H9 (cell line): ENCODE data around the gene STMN1. TPM values are rescaled to one million over a fixed set of nuclear protein-coding genes. Genes with fewer than 3 reads are reported as not detected.

Experiments
- DNase-seq: peaks from one replicate; pipeline ENCODE4 v3.0.0-alpha.2; 2017
- H2AFZ ChIP-seq: one replicate; pipeline ENCODE4 v1.6.1; 2013; ENCODE audit warnings: mild to moderate bottlenecking, low read length, control low read depth, moderate library complexity
- H2AK5ac ChIP-seq: 2 replicates; pipeline ENCODE4 v1.6.1; 2013; ENCODE audit warnings: low read length, control low read depth, mixed read lengths; ENCODE audit not compliant: insufficient read length
- H2BK120ac ChIP-seq: one replicate; pipeline ENCODE4 v1.6.1; 2013; ENCODE audit warnings: low read depth, mild to moderate bottlenecking, low read length, control low read depth, inconsistent platforms; ENCODE audit not compliant: poor library complexity, severe bottlenecking
- H2BK12ac ChIP-seq: 2 replicates; pipeline ENCODE4 v1.6.1; 2013; ENCODE audit warnings: low read length, control low read depth, mixed read lengths, low read depth; ENCODE audit not compliant: insufficient read length
- H2BK15ac ChIP-seq: 2 replicates; pipeline ENCODE4 v1.6.1; 2013; ENCODE audit warnings: low read depth, low read length, control low read depth
- H2BK20ac ChIP-seq: one replicate; pipeline ENCODE4 v1.6.1; 2013; ENCODE audit warnings: low read depth, mild to moderate bottlenecking, low read length, control low read depth, inconsistent platforms; ENCODE audit not compliant: poor library complexity, severe bottlenecking
- H2BK5ac ChIP-seq: 2 replicates; pipeline ENCODE4 v1.6.1; 2013; ENCODE audit warnings: low read length, control low read depth, mixed read lengths; ENCODE audit not compliant: insufficient read length
- H3K14ac ChIP-seq: 2 replicates; pipeline ENCODE4 v1.6.1; 2013; ENCODE audit warnings: low read length, control low read depth; ENCODE audit not compliant: insufficient read depth
- H3K18ac ChIP-seq: 2 replicates; pipeline ENCODE4 v1.6.1; 2013; ENCODE audit warnings: low read depth, mild to moderate bottlenecking, mixed read lengths, low read length, control low read depth; ENCODE audit not compliant: insufficient read length
- H3K23ac ChIP-seq: 2 replicates; pipeline ENCODE4 v1.6.1; 2013; ENCODE audit warnings: low read length, control low read depth, mixed read lengths, low read depth; ENCODE audit not compliant: insufficient read length
- H3K23me2 ChIP-seq: 2 replicates; pipeline ENCODE4 v1.6.1; 2013; ENCODE audit warnings: low read depth, mild to moderate bottlenecking, mixed read lengths, low read length, control low read depth; ENCODE audit not compliant: insufficient read length, poor library complexity, severe bottlenecking
- H3K27ac ChIP-seq: 2 replicates; pipeline ENCODE4 v1.5.1; 2013; ENCODE audit warnings: low read length, control low read depth, mixed read lengths, low read depth; ENCODE audit not compliant: insufficient read length
- H3K27me3 ChIP-seq: 2 replicates; pipeline ENCODE4 v1.6.1; 2013; ENCODE audit warnings: low read length, control low read depth, inconsistent platforms; ENCODE audit not compliant: insufficient read depth
- H3K4ac ChIP-seq: 2 replicates; pipeline ENCODE4 v1.6.1; 2013; ENCODE audit warnings: low read depth, mild to moderate bottlenecking, control low read depth, inconsistent platforms, low read length, moderate library complexity
- H3K4me1 ChIP-seq: 2 replicates; pipeline ENCODE4 v1.6.1; 2013; ENCODE audit warnings: low read length, control low read depth, inconsistent platforms; ENCODE audit not compliant: insufficient read depth
- H3K4me2 ChIP-seq: 2 replicates; pipeline ENCODE4 v1.6.1; 2013; ENCODE audit warnings: low read length, control low read depth, mixed read lengths; ENCODE audit not compliant: insufficient read length, insufficient read depth
- H3K56ac ChIP-seq: 2 replicates; pipeline ENCODE4 v1.6.1; 2013; ENCODE audit warnings: low read depth, mild to moderate bottlenecking, mixed read lengths, low read length, control low read depth; ENCODE audit not compliant: insufficient read length
- H3K79me1 ChIP-seq: 2 replicates; pipeline ENCODE4 v1.6.1; 2013; ENCODE audit warnings: low read depth, mild to moderate bottlenecking, moderate library complexity, low read length, control low read depth, inconsistent platforms; ENCODE audit not compliant: insufficient read depth, poor library complexity, severe bottlenecking
- H3K79me2 ChIP-seq: 2 replicates; pipeline ENCODE4 v1.6.1; 2013; ENCODE audit warnings: low read length, control low read depth, inconsistent platforms; ENCODE audit not compliant: insufficient read depth
- H3K9ac ChIP-seq: 2 replicates; pipeline ENCODE4 v1.6.1; 2013; ENCODE audit warnings: low read length, control low read depth, mixed read lengths; ENCODE audit not compliant: insufficient read length; ENCODE audit errors: extremely low read depth
- H3K9me3 ChIP-seq: one replicate; pipeline ENCODE4 v1.6.1; 2013; ENCODE audit warnings: low read depth, low read length, inconsistent platforms; ENCODE audit not compliant: control insufficient read depth
- H3T11ph ChIP-seq: one replicate; pipeline ENCODE4 v1.6.1; 2013; ENCODE audit warnings: mild to moderate bottlenecking, low read length, control low read depth, inconsistent platforms
- H4K20me1 ChIP-seq: one replicate; pipeline ENCODE4 v1.6.1; 2013; ENCODE audit not compliant: control insufficient read depth, insufficient read length, insufficient read depth
- H4K5ac ChIP-seq: 2 replicates; pipeline ENCODE4 v1.6.1; 2013; ENCODE audit warnings: low read depth, mild to moderate bottlenecking, mixed read lengths, low read length, control low read depth; ENCODE audit not compliant: insufficient read length
- H4K8ac ChIP-seq: replicated peaks from 2 replicates; pipeline ENCODE4 v1.6.1; 2013; ENCODE audit warnings: low read length, control low read depth, mixed read lengths, low read depth; ENCODE audit not compliant: insufficient read length
- H4K91ac ChIP-seq: 2 replicates; pipeline ENCODE4 v1.6.1; 2013; ENCODE audit warnings: low read depth, mild to moderate bottlenecking, moderate library complexity, mixed read lengths, low read length, control low read depth; ENCODE audit not compliant: insufficient read length
- H3K27ac Mint-ChIP-seq, 3 experiments: 2 replicates in 2 of 3; 3 replicates in 1 of 3; pipeline ENCODE4 v1.8.0; 2020 to 2021; ENCODE audit warnings: mixed read lengths in 3 of 3, mild to moderate bottlenecking in 1 of 3, moderate library complexity in 1 of 3
- H3K27me3 Mint-ChIP-seq: 2 replicates; pipeline ENCODE4 v1.8.0; 2021; ENCODE audit warnings: low read depth, mild to moderate bottlenecking, moderate library complexity, mixed read lengths
- H3K36me3 Mint-ChIP-seq, 3 experiments: 2 replicates in 2 of 3; 3 replicates in 1 of 3; pipeline ENCODE4 v1.8.0; 2020 to 2021; ENCODE audit warnings: low read depth in 3 of 3, mixed read lengths in 3 of 3; ENCODE audit not compliant: insufficient read depth in 1 of 3
- H3K4me1 Mint-ChIP-seq, 2 experiments: 2 replicates each; pipeline ENCODE4 v1.8.0; 2020; ENCODE audit warnings: mixed read lengths in 2 of 2
- H3K4me3 Mint-ChIP-seq, 2 experiments: 2 replicates in 1 of 2; 3 replicates in 1 of 2; pipeline ENCODE4 v1.8.0; 2020 to 2021; ENCODE audit warnings: mild to moderate bottlenecking in 2 of 2, mixed read lengths in 2 of 2, moderate library complexity in 1 of 2
- H3K9me3 Mint-ChIP-seq, 2 experiments: 2 replicates in 1 of 2; 3 replicates in 1 of 2; pipeline ENCODE4 v1.8.0; 2020; ENCODE audit warnings: mild to moderate bottlenecking in 2 of 2, mixed read lengths in 2 of 2, moderate library complexity in 1 of 2
- CTCF ChIP-seq: fragments of 200-600 bp; sonication (generic); conservative IDR thresholded peaks from 3 replicates; pipeline ENCODE4 v1.8.0; 2021; ENCODE audit warnings: antibody characterized with exemption, mild to moderate bottlenecking
- WGBS: extraction: QIAGEN DNeasy Blood & Tissue Kit; methylation state at CpG from one replicate; pipeline ENCODE4 v1.1.7; 2013; ENCODE audit warnings: missing lambda C conversion rate, low lambda C conversion rate, mixed read lengths; ENCODE audit not compliant: insufficient read length; ENCODE audit errors: extremely low coverage; 5-methylcytosine and 5-hydroxymethylcytosine counted together
- total RNA-seq: library from RNA; stranded (reverse); gene quantifications from 2 replicates; pipeline ENCODE4 v1.2.1, GENCODE V29; 2021

Gene STMN1
- total RNA-seq, 1 experiment from 2014 or later: 500 TPM

DNA sequence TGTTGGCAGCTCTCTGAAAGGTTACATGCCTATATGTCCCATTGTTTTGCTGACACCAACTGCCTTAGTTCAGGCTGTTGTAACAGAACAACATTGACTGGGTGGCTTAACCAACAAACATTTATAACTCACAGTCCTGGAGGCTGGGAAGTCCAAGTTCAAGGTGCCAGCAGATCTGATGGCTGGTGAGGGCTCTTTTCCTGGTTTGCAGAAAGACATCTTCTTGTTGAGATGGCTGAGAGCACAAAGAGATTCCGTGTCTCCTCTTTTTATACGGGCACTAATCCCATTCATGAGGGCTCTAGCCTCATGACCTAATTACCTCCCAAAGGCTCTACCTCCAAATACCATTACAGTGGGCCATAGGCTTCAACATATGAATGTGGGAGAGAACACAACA lies 10.2 kb upstream of the STMN1 start:
- no peak overlapping the region for H2BK15ac ChIP-seq
- no peak overlapping the region for H3K56ac ChIP-seq
- no peak overlapping the region for H4K5ac ChIP-seq
- no peak overlapping the region for H2BK12ac ChIP-seq
- no peaks in the 10 kb centered on the region; the same call in 1 of the 2 replicates for H3K4me1 ChIP-seq
- no peak overlapping the region for H3T11ph ChIP-seq
- no peak overlapping the region for H3K27ac ChIP-seq
- no peaks in the 10 kb centered on the region for H3K27me3 ChIP-seq
- WGBS: no CpG with 5 or more reads among the region's 2 CpGs
- Mint-ChIP-seq H3K36me3 (no peaks in the 10 kb centered on the region), H3K4me1 (peaks cover 11 to 13% of the 10 kb centered on the region in 2 experiments), H3K9me3 (no peaks in the 10 kb centered on the region), H3K4me3 (no peak overlapping the region), H3K27ac (no peak overlapping the region), H3K27me3 (peaks cover 14% of the 10 kb centered on the region)
- no peak overlapping the region for H3K4ac ChIP-seq
- no peaks in the 10 kb centered on the region for H3K9me3 ChIP-seq
- no peak overlapping the region for H2AFZ ChIP-seq
- TF ChIP-seq CTCF: no peak
- no peaks in the 10 kb centered on the region for H4K20me1 ChIP-seq
- no peak overlapping the region for H2BK120ac ChIP-seq
- no peak overlapping the region for H3K4me2 ChIP-seq
- no peak overlapping the region for H2AK5ac ChIP-seq
- no peak for DNase-seq
- no peak overlapping the region for H4K8ac ChIP-seq
- no peak overlapping the region for H3K9ac ChIP-seq
- H4K91ac ChIP-seq: no peak overlapping the region
- no peak overlapping the region for H2BK20ac ChIP-seq
- no peaks in the 10 kb centered on the region for H3K79me2 ChIP-seq
- no peak overlapping the region for H3K23ac ChIP-seq
- H3K18ac ChIP-seq: no peak overlapping the region
- no peak overlapping the region for H2BK5ac ChIP-seq
- H3K23me2 ChIP-seq: peaks cover 4% of the 10 kb centered on the region
- no peaks in the 10 kb centered on the region for H3K79me1 ChIP-seq
- no peak overlapping the region for H3K14ac ChIP-seq
